SU-DHL-6 (cell line): ENCODE measurements around the gene TBRG1.

Experiments
- H2AFZ ChIP-seq: fragments of 200-600 bp; sonication (generic); 2 replicates; pipeline ENCODE4 v1.6.1; 2014; ENCODE audit warnings: low read depth, mild to moderate bottlenecking, moderate library complexity, mixed read lengths, antibody characterized with exemption, low read length; ENCODE audit not compliant: severe bottlenecking
- H3F3A ChIP-seq: fragments of 200-600 bp; shearing (Covaris generic); 2 replicates; pipeline ENCODE4 v1.6.0; 2016; ENCODE audit warnings: antibody characterized with exemption, mild to moderate bottlenecking; ENCODE audit not compliant: insufficient read depth
- H3K27ac ChIP-seq: fragments of 200-600 bp; sonication (generic); 2 replicates; pipeline ENCODE4 v1.5.1; 2016; ENCODE audit warnings: low read depth, mild to moderate bottlenecking, low read length, moderate library complexity, mixed read lengths
- H3K27me3 ChIP-seq: fragments of 200-600 bp; sonication (generic), shearing (Covaris generic); 2 replicates; pipeline ENCODE4 v1.6.0; 2014; ENCODE audit warnings: mild to moderate bottlenecking, low read length
- H3K36me3 ChIP-seq: fragments of 200-600 bp; sonication (generic); 2 replicates; pipeline ENCODE4 v1.6.1; 2014; ENCODE audit warnings: mild to moderate bottlenecking, low read length, mixed read lengths
- H3K4me2 ChIP-seq: fragments of 300-600, 200-600 bp; shearing (Covaris generic), sonication (generic); 2 replicates; pipeline ENCODE4 v1.6.0; 2014; ENCODE audit warnings: low read length, low read depth, mild to moderate bottlenecking; ENCODE audit not compliant: poor library complexity, severe bottlenecking
- H3K4me3 ChIP-seq: fragments of 200-600 bp; sonication (generic); 2 replicates; pipeline ENCODE4 v1.5.1; 2014; ENCODE audit warnings: antibody characterized with exemption, low read length, mild to moderate bottlenecking, mixed read lengths; ENCODE audit not compliant: insufficient read depth, poor library complexity, severe bottlenecking
- H3K79me2 ChIP-seq: fragments of 200-600 bp; sonication (generic); 2 replicates; pipeline ENCODE4 v1.6.1; 2014; ENCODE audit warnings: mild to moderate bottlenecking, low read length, moderate library complexity; ENCODE audit not compliant: insufficient read depth
- H3K9ac ChIP-seq: fragments of 200-600 bp; sonication (generic); 2 replicates; pipeline ENCODE4 v1.7.0; 2014; ENCODE audit warnings: mild to moderate bottlenecking, low read length
- H3K9me2 ChIP-seq: fragments of 200-600 bp; sonication (generic); replicated peaks from 2 replicates; pipeline ENCODE4 v1.6.1; 2014; ENCODE audit warnings: low read length; ENCODE audit not compliant: insufficient read depth
- H3K9me3 ChIP-seq: fragments of 200-600 bp; sonication (generic); 2 replicates; pipeline ENCODE4 v1.6.1; 2014; ENCODE audit warnings: low read length, mixed read lengths; ENCODE audit not compliant: insufficient read depth
- H4K20me1 ChIP-seq: fragments of 200-600 bp; sonication (generic); 2 replicates; pipeline ENCODE4 v1.6.1; 2014; ENCODE audit warnings: low read depth, mild to moderate bottlenecking, antibody characterized with exemption, low read length, moderate library complexity, mixed read lengths
- CTCF ChIP-seq: fragments of 200-600 bp; sonication (generic); IDR thresholded peaks from one replicate; pipeline ENCODE4 v1.5.1; 2017; ENCODE audit warnings: antibody characterized with exemption, mild to moderate bottlenecking, low read length, moderate library complexity; ENCODE audit not compliant: insufficient read depth, poor library complexity, severe bottlenecking
- EZH2phosphoT487 ChIP-seq: fragments of 200-600 bp; sonication (generic), shearing (Covaris generic); conservative IDR thresholded peaks from 2 replicates; pipeline ENCODE4 v1.6.1; 2018; ENCODE audit warnings: mild to moderate bottlenecking, antibody characterized with exemption, low read length, moderate library complexity, mixed read lengths

TBRG1 gene

DNA sequence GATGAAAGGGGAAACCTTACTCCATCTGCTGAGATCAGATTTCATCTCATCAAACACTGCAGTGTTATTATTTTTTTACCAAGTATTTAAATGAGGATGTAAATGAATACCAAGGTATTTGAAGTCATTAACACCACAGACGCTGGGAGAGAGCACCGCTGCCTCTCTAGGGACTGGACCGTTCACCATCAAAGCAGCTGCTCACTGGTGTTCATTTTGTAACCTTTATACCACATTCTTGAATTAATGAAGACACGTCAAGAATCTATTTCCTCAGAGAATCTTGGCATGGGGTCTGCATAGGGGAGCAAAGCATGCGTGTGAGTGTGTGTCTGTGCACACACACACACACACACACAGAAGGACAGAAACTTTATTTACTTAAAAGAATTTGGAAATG, 35.2 kb downstream of the TBRG1 start:
- Histone ChIP-seq H2AFZ (no peak overlapping the region), H3K9ac (no peak overlapping the region), H4K20me1 (no peaks in the 10 kb centered on the region), H3K36me3 (no peaks in the 10 kb centered on the region), H3F3A (no peaks in the 10 kb centered on the region), H3K9me2 (no peaks in the 10 kb centered on the region), H3K27me3 (no peaks in the 10 kb centered on the region), H3K79me2 (no peaks in the 10 kb centered on the region), H3K9me3 (no peaks in the 10 kb centered on the region), H3K27ac (no peak overlapping the region), H3K4me2 (no peak overlapping the region), H3K4me3 (no peak overlapping the region)
- TF ChIP-seq EZH2phosphoT487 (no peak), CTCF (no peak)

DNA sequence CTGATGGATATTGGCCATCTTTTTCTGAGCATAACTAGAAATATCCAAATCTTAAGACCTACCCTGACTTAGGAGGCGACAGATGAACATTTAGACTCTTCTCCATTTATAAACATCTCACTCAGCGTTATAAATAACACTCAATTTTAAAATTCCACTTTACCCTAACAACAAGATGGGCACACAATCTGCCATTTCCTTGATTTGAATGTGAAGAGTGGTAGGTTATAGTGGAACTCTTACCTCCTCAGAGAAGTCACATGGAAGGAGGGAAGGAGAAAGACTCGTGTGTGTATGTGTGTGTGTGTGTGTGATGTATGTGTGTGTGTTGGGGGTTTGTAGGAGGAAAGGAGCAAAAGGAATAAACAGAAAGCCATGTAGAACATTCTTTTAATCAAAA, 35.8 kb downstream of the TBRG1 start:
- H4K20me1 ChIP-seq: no peaks in the 10 kb centered on the region
- no peak overlapping the region for H3K4me2 ChIP-seq
- no peaks in the 10 kb centered on the region for H3K79me2 ChIP-seq
- no peak overlapping the region for H3K4me3 ChIP-seq
- no peak overlapping the region for H3K9ac ChIP-seq
- TF ChIP-seq EZH2phosphoT487 (no peak), CTCF (no peak)
- no peaks in the 10 kb centered on the region for H3K36me3 ChIP-seq
- H3K27me3 ChIP-seq: no peaks in the 10 kb centered on the region
- H2AFZ ChIP-seq: no peak overlapping the region
- no peaks in the 10 kb centered on the region for H3K9me2 ChIP-seq
- H3K9me3 ChIP-seq: no peaks in the 10 kb centered on the region
- H3F3A ChIP-seq: no peaks in the 10 kb centered on the region
- no peak overlapping the region for H3K27ac ChIP-seq

GRCh38 chr11:124658986-124659385, 36.3 kb downstream of the TBRG1 start:
- Histone ChIP-seq H3K4me2 (no peak overlapping the region), H3K36me3 (no peaks in the 10 kb centered on the region), H3K4me3 (no peak overlapping the region), H3K27me3 (no peaks in the 10 kb centered on the region), H3K79me2 (no peaks in the 10 kb centered on the region), H3K9me2 (no peaks in the 10 kb centered on the region), H2AFZ (no peak overlapping the region), H3K9me3 (no peaks in the 10 kb centered on the region), H3K9ac (no peak overlapping the region), H4K20me1 (no peaks in the 10 kb centered on the region), H3F3A (no peaks in the 10 kb centered on the region), H3K27ac (no peak overlapping the region)
- no peak for TF ChIP-seq CTCF
- no peak for TF ChIP-seq EZH2phosphoT487

DNA sequence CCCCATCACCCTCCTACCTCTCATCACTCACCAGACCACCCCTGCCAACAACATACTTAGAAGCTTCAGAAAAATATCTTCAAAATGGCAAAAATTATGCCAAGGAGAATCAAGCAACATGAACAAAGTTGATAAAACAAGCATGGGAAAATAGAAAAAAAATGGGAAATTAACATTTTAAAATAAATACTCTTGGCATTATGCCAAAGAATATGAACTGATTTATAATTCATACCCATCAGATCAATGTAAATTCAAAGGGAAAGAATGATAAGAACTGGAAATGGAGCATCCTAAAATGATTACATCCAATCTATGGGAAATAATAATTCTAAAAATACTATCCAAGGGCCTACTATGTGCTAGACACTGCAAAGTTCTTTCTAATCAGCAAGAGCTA, 38.9 kb downstream of the TBRG1 start:
- no peaks in the 10 kb centered on the region for H4K20me1 ChIP-seq
- TF ChIP-seq EZH2phosphoT487 (no peak), CTCF (no peak)
- no peaks in the 10 kb centered on the region for H3K9me3 ChIP-seq
- no peak overlapping the region for H3K27ac ChIP-seq
- no peaks in the 10 kb centered on the region for H3K9me2 ChIP-seq
- no peak overlapping the region for H2AFZ ChIP-seq
- H3K79me2 ChIP-seq: no peaks in the 10 kb centered on the region
- no peak overlapping the region for H3K4me3 ChIP-seq
- H3K4me2 ChIP-seq: no peak overlapping the region
- no peaks in the 10 kb centered on the region for H3K27me3 ChIP-seq
- no peaks in the 10 kb centered on the region for H3K36me3 ChIP-seq
- H3F3A ChIP-seq: no peaks in the 10 kb centered on the region
- H3K9ac ChIP-seq: no peak overlapping the region
